PFSK-1 (cell line): ENCODE measurements around the gene VRK3.
"Not testable (repeated sequence)": the region's sequence is repeated elsewhere in the genome, so short reads cannot be mapped to it uniquely, and the experiment has no call there.

Experiments
- POLR2AphosphoS5 ChIP-seq: IDR thresholded peaks from 2 replicates; pipeline ENCODE4 v1.6.1; 2012; ENCODE audit warnings: low read depth, mild to moderate bottlenecking, control low read depth, low read length, moderate library complexity
- SIN3A ChIP-seq: IDR thresholded peaks from 2 replicates; pipeline ENCODE4 v1.6.1; 2012; ENCODE audit warnings: mild to moderate bottlenecking, low read length, moderate library complexity, borderline replicate concordance; ENCODE audit not compliant: insufficient read depth
- TAF1 ChIP-seq: IDR thresholded peaks from 2 replicates; pipeline ENCODE4 v1.6.1; 2012; ENCODE audit warnings: low read length, control low read depth, borderline replicate concordance; ENCODE audit not compliant: insufficient read depth
- TF ChIP-seq, protein P1 (sequence below), 2 experiments: IDR thresholded peaks; 2 replicates each; pipeline versions ENCODE4 v1.6.1 to v1.8.0; 2011 to 2012; ENCODE audit warnings: low read depth in 2 of 2, low read length in 2 of 2, control low read depth in 1 of 2, inconsistent platforms in 1 of 2, mild to moderate bottlenecking in 1 of 2, moderate library complexity in 1 of 2; ENCODE audit not compliant: insufficient read depth in 1 of 2

DNA sequence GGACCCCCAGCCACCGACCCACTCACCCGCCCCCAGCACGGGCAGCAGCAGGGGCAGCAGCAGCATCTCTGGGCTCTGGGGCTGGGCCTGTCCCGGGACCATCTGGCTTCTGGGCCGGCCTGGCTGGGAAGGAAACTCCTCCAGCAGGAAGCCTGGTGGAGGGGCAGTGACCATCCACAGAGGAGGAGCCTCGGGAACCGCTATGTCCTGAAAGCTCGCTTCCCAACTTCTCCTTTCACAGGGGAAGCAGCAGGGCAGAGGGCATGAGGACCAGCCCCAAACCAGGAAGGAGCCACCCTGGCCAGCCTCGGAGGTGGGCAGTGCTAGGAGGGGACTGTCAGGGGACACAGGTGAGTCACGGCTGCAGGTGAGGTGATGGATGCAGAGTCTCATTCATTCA lies 64.2 kb downstream of the VRK3 start, which contains the start of gene SIGLEC11:
- not testable (repeated sequence) for TF ChIP-seq POLR2AphosphoS5, SIN3A, TAF1
- TF ChIP-seq, protein P1, sequence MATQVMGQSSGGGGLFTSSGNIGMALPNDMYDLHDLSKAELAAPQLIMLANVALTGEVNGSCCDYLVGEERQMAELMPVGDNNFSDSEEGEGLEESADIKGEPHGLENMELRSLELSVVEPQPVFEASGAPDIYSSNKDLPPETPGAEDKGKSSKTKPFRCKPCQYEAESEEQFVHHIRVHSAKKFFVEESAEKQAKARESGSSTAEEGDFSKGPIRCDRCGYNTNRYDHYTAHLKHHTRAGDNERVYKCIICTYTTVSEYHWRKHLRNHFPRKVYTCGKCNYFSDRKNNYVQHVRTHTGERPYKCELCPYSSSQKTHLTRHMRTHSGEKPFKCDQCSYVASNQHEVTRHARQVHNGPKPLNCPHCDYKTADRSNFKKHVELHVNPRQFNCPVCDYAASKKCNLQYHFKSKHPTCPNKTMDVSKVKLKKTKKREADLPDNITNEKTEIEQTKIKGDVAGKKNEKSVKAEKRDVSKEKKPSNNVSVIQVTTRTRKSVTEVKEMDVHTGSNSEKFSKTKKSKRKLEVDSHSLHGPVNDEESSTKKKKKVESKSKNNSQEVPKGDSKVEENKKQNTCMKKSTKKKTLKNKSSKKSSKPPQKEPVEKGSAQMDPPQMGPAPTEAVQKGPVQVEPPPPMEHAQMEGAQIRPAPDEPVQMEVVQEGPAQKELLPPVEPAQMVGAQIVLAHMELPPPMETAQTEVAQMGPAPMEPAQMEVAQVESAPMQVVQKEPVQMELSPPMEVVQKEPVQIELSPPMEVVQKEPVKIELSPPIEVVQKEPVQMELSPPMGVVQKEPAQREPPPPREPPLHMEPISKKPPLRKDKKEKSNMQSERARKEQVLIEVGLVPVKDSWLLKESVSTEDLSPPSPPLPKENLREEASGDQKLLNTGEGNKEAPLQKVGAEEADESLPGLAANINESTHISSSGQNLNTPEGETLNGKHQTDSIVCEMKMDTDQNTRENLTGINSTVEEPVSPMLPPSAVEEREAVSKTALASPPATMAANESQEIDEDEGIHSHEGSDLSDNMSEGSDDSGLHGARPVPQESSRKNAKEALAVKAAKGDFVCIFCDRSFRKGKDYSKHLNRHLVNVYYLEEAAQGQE (IDR thresholded peaks at IDR 0.05; ENCODE audit: insufficient read depth in 1 of 2, low read depth in 2 of 2, low read length in 2 of 2): not testable (repeated sequence)
